Central memory CD8-positive, alpha-beta T cell (primary cell): ENCODE data around the gene C12orf42.

Experiments
- ATAC-seq: fragments of 150-1000 bp; cut with Tn5 transposase; replicated peaks from 2 replicates; pipeline ENCODE4 v1.10.0; 2022; ENCODE audit warnings: mild to moderate bottlenecking, moderate FRiP score, moderate number of reproducible peaks; ENCODE audit not compliant: poor library complexity, severe bottlenecking; ENCODE audit errors: extremely low read depth
- DNase-seq, 2 donors: peaks; one replicate each; pipeline ENCODE4 v3.0.0; 2021; ENCODE audit warnings: low spot score in 2 of 2
- H3K27ac Mint-ChIP-seq: one replicate; pipeline ENCODE4 v1.8.0; 2022; ENCODE audit warnings: low read depth, mild to moderate bottlenecking, moderate library complexity, mixed read lengths
- H3K27me3 Mint-ChIP-seq: one replicate; pipeline ENCODE4 v1.8.0; 2022; ENCODE audit warnings: mixed read lengths
- H3K36me3 Mint-ChIP-seq: one replicate; pipeline ENCODE4 v1.8.0; 2022; ENCODE audit warnings: mild to moderate bottlenecking, moderate library complexity, mixed read lengths; ENCODE audit not compliant: insufficient read depth
- H3K4me1 Mint-ChIP-seq: one replicate; pipeline ENCODE4 v1.8.0; 2022; ENCODE audit warnings: mixed read lengths
- H3K4me3 Mint-ChIP-seq: one replicate; pipeline ENCODE4 v1.8.0; 2022; ENCODE audit warnings: mild to moderate bottlenecking, moderate library complexity, mixed read lengths
- H3K9me3 Mint-ChIP-seq: one replicate; pipeline ENCODE4 v1.8.0; 2022; ENCODE audit warnings: mixed read lengths

The C12orf42 gene

DNA sequence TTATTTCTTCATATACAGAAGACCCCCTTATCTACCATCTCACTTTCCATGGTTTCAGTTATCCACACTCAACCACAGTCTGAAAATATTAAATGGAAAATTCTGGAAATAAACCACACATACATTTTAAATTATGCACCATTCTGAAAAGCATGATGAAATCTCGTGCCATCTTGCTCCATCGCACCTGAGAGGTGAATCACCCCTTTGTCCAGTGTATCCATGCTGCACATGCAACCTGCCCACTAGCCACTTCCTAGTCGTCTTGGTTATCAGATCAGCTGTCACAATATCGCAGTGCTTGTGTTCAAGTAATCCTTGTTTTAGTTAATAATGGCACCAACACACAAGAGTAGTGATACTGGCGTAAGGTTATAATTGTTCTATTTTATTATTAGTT lies 145.7 kb downstream of the C12orf42 start:
- H3K4me1 Mint-ChIP-seq = peaks cover 10% of the 10 kb centered on the region
- no peak for ATAC-seq
- H3K9me3 Mint-ChIP-seq = no peaks in the 10 kb centered on the region
- DNase-seq = no peak
- no peaks in the 10 kb centered on the region for H3K36me3 Mint-ChIP-seq
- H3K4me3 Mint-ChIP-seq = no peak overlapping the region
- no peaks in the 10 kb centered on the region for H3K27me3 Mint-ChIP-seq
- no peak overlapping the region for H3K27ac Mint-ChIP-seq

GRCh38 chr12:103348935-103349334 lies 146.8 kb downstream of the C12orf42 start:
- Mint-ChIP-seq H3K4me1 (peaks cover 10% of the 10 kb centered on the region), H3K27me3 (no peaks in the 10 kb centered on the region), H3K9me3 (no peaks in the 10 kb centered on the region), H3K4me3 (no peak overlapping the region), H3K27ac (no peak overlapping the region), H3K36me3 (no peaks in the 10 kb centered on the region)
- DNase-seq = no peak
- ATAC-seq = no peak

- Mint-ChIP-seq H3K27me3 (no peaks in the 10 kb centered on the region), H3K4me1 (peaks cover under 1% of the 10 kb centered on the region)
- no peak for ATAC-seq
Measured at GRCh38 chr12:103336940-103337339, 158.8 kb downstream of the C12orf42 start.

GRCh38 chr12:103334466-103334865 lies 161.3 kb downstream of the C12orf42 start:
- H3K9me3 Mint-ChIP-seq = no peaks in the 10 kb centered on the region
- H3K4me1 Mint-ChIP-seq = peaks cover 7% of the 10 kb centered on the region
- H3K36me3 Mint-ChIP-seq = peaks cover 2% of the 10 kb centered on the region
- H3K27ac Mint-ChIP-seq = no peak overlapping the region
- no peaks in the 10 kb centered on the region for H3K27me3 Mint-ChIP-seq
- H3K4me3 Mint-ChIP-seq = no peak overlapping the region
- DNase-seq (no peak), ATAC-seq (no peak)

More at GRCh38 chr12:103336940-103337339, 158.8 kb downstream of the C12orf42 start:
- Mint-ChIP-seq H3K4me3 (no peak overlapping the region), H3K36me3 (peaks cover 2% of the 10 kb centered on the region), H3K27ac (no peak overlapping the region), H3K9me3 (no peaks in the 10 kb centered on the region)
- DNase-seq = no peak

DNA sequence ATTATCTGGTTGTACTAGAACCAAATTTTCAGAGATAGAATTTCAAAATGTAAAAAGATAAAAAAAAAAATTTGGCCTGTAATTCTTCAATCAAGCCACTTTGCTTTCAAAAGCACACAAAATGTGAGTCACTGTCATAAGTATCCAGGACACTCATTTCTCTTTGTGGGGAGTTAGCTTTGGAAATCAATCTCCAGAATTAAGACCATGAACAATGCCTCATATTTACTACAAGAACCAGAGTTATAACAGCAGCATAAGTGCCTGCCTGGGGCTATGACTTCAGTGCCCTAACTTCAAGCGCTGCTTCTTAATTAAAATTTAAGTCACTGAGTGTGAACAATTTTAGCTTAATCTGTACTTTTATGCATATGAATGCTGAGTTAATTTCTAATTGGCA lies 162.1 kb downstream of the C12orf42 start:
- H3K36me3 Mint-ChIP-seq = peaks cover 2% of the 10 kb centered on the region
- ATAC-seq (no peak), DNase-seq (no peak)
- no peaks in the 10 kb centered on the region for H3K27me3 Mint-ChIP-seq
- no peak overlapping the region for H3K4me3 Mint-ChIP-seq
- H3K4me1 Mint-ChIP-seq = peaks cover 7% of the 10 kb centered on the region
- no peaks in the 10 kb centered on the region for H3K9me3 Mint-ChIP-seq
- no peak overlapping the region for H3K27ac Mint-ChIP-seq

GRCh38 chr12:103331643-103332042 lies 164.1 kb downstream of the C12orf42 start:
- DNase-seq = no peak
- ATAC-seq = no peak
- no peaks in the 10 kb centered on the region for H3K36me3 Mint-ChIP-seq
- H3K4me3 Mint-ChIP-seq = no peak overlapping the region
- H3K27ac Mint-ChIP-seq = no peak overlapping the region
- peaks cover 7% of the 10 kb centered on the region for H3K4me1 Mint-ChIP-seq
- H3K27me3 Mint-ChIP-seq = no peaks in the 10 kb centered on the region
- no peaks in the 10 kb centered on the region for H3K9me3 Mint-ChIP-seq

DNA sequence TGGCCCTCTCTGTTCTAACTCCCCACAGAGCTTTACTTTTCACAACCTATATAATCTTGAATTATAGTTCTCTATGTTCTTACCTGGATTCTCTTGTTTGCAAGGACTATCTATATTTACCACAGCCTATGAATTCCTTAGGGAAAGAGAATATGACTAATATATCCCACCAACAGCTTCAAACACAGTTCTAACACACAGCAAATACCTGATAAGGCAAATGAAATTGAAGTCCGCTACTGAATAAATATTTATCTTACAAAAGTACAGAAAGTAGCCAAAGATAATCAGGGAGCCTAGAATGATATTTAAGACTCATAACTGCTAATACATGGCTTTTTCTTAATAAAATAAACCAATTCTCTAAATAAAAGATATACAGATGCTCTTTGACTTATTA lies 165.1 kb downstream of the C12orf42 start:
- Mint-ChIP-seq H3K4me1 (peaks cover 7% of the 10 kb centered on the region), H3K36me3 (no peaks in the 10 kb centered on the region), H3K4me3 (no peak overlapping the region), H3K27me3 (no peaks in the 10 kb centered on the region), H3K27ac (no peak overlapping the region), H3K9me3 (no peaks in the 10 kb centered on the region)
- no peak for ATAC-seq
- DNase-seq = no peak

GRCh38 chr12:103327676-103328075 lies 168.1 kb downstream of the C12orf42 start:
- Mint-ChIP-seq H3K27me3 (no peaks in the 10 kb centered on the region), H3K9me3 (no peaks in the 10 kb centered on the region), H3K27ac (no peak overlapping the region), H3K36me3 (no peaks in the 10 kb centered on the region), H3K4me3 (no peak overlapping the region), H3K4me1 (peaks cover 7% of the 10 kb centered on the region)
- no peak for DNase-seq
- no peak for ATAC-seq

- Mint-ChIP-seq H3K4me3 (no peak overlapping the region), H3K27me3 (no peaks in the 10 kb centered on the region), H3K27ac (no peak overlapping the region), H3K36me3 (no peaks in the 10 kb centered on the region), H3K4me1 (no peaks in the 10 kb centered on the region), H3K9me3 (no peaks in the 10 kb centered on the region)
- no peak for ATAC-seq
- DNase-seq = no peak
Measured at GRCh38 chr12:103326190-103326589, 169.6 kb downstream of the C12orf42 start.

GRCh38 chr12:103318566-103318965 lies 177.2 kb downstream of the C12orf42 start:
- peaks cover 20% of the 10 kb centered on the region for H3K9me3 Mint-ChIP-seq
- DNase-seq (no peak), ATAC-seq (no peak)
- peaks cover 5% of the 10 kb centered on the region for H3K4me1 Mint-ChIP-seq
- H3K27me3 Mint-ChIP-seq = no peaks in the 10 kb centered on the region
- H3K27ac Mint-ChIP-seq = no peak overlapping the region
- H3K4me3 Mint-ChIP-seq = no peak overlapping the region
- H3K36me3 Mint-ChIP-seq = no peaks in the 10 kb centered on the region

- Mint-ChIP-seq H3K9me3 (peaks cover 21% of the 10 kb centered on the region), H3K4me3 (no peak overlapping the region), H3K27me3 (no peaks in the 10 kb centered on the region), H3K27ac (no peak overlapping the region), H3K4me1 (peaks cover 6% of the 10 kb centered on the region), H3K36me3 (no peaks in the 10 kb centered on the region)
- ATAC-seq (no peak), DNase-seq (no peak)
Measured at GRCh38 chr12:103317220-103317619, 178.5 kb downstream of the C12orf42 start.

- no peak overlapping the region for H3K27ac Mint-ChIP-seq
- DNase-seq = no peak
- peaks cover 6% of the 10 kb centered on the region for H3K4me1 Mint-ChIP-seq
- no peak for ATAC-seq
- H3K4me3 Mint-ChIP-seq = no peak overlapping the region
- peaks cover 1% of the 10 kb centered on the region for H3K36me3 Mint-ChIP-seq
- H3K9me3 Mint-ChIP-seq = peaks cover 18% of the 10 kb centered on the region
- H3K27me3 Mint-ChIP-seq = no peaks in the 10 kb centered on the region
Measured at GRCh38 chr12:103314786-103315185, 181.0 kb downstream of the C12orf42 start.

GRCh38 chr12:103313894-103314293 lies 181.9 kb downstream of the C12orf42 start:
- no peak overlapping the region for H3K27ac Mint-ChIP-seq
- ATAC-seq = no peak
- H3K4me1 Mint-ChIP-seq = peaks cover 6% of the 10 kb centered on the region

More at GRCh38 chr12:103313894-103314293, 181.9 kb downstream of the C12orf42 start:
- no peak overlapping the region for H3K4me3 Mint-ChIP-seq
- H3K36me3 Mint-ChIP-seq = peaks cover 1% of the 10 kb centered on the region
- DNase-seq = no peak
- no peaks in the 10 kb centered on the region for H3K27me3 Mint-ChIP-seq
- H3K9me3 Mint-ChIP-seq = peaks cover 16% of the 10 kb centered on the region
